ENCODE results near the gene OGT.

The OGT gene

GRCh38 chrX:71540801-71541200 is 7.9 kb downstream of the OGT start:
- Histone ChIP-seq H3K4me3 (no peak overlapping the region), H3K27ac (no peak overlapping the region)
- TF ChIP-seq, protein P1, sequence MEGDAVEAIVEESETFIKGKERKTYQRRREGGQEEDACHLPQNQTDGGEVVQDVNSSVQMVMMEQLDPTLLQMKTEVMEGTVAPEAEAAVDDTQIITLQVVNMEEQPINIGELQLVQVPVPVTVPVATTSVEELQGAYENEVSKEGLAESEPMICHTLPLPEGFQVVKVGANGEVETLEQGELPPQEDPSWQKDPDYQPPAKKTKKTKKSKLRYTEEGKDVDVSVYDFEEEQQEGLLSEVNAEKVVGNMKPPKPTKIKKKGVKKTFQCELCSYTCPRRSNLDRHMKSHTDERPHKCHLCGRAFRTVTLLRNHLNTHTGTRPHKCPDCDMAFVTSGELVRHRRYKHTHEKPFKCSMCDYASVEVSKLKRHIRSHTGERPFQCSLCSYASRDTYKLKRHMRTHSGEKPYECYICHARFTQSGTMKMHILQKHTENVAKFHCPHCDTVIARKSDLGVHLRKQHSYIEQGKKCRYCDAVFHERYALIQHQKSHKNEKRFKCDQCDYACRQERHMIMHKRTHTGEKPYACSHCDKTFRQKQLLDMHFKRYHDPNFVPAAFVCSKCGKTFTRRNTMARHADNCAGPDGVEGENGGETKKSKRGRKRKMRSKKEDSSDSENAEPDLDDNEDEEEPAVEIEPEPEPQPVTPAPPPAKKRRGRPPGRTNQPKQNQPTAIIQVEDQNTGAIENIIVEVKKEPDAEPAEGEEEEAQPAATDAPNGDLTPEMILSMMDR (IDR thresholded peaks at IDR 0.05): no peak
- DNase-seq (ENCODE audit: low spot score): no peak

GRCh38 chrX:71541210-71542022 is 8.5 kb downstream of the OGT start:
- no peak for DNase-seq (ENCODE audit: low spot score)
- TF ChIP-seq, protein P1 (IDR thresholded peaks at IDR 0.05): no peak
- H3K27ac ChIP-seq: peak overlapping the region in 1 of 2 donors; percentile 5
- H3K4me3 ChIP-seq: peak overlapping the region; percentile 3

DNA sequence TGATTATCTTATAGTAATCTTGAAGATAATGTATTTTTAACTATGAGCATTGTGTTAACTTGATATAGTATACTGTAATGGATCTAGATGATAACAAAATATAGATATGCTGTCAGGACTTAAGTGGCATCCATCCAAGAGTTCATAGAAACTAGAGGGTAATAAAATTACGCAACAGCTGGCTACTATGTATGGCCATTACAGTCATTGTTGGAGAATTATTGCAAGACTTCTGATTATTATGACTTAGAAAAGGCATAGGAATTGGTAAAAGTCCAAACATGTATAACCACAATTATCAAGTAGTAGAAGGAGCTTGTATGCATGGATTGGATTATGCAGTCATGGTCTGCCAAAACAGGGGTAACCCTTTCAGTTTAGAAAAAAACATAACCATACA is 9.5 kb downstream of the OGT start:
- no peak for DNase-seq (ENCODE audit: low spot score)
- peak overlapping the region; percentile 13 for H3K4me3 ChIP-seq
- H3K27ac ChIP-seq: peak overlapping the region in 1 of 2 donors; percentile 70
- TF ChIP-seq, protein P1 (IDR thresholded peaks at IDR 0.05): no peak

GRCh38 chrX:71542825-71543224 is 9.9 kb downstream of the OGT start:
- H3K27ac ChIP-seq: peak overlapping the region; percentile 6 to 70
- TF ChIP-seq, protein P1 (IDR thresholded peaks at IDR 0.05): no peak
- DNase-seq (ENCODE audit: low spot score): no peak
- peak overlapping the region; percentile 33 for H3K4me3 ChIP-seq

DNA sequence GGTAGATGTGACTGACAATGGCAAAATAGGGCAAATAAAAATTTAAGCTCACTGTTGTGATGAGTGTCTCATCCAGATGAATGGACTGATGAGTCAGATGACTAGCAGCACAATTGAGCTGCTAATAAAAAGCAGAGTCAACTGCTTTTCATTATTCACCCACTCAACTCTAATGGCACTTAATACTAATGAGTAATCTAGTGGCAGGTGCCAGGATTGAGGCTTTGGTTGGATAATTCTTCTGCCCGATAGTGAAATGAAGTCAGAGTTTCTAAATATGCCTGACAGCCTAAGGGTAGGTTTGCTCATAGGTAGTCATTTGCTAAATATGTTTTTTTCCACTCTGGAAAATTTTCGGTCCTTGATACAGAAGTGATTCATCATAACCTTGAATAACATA is 10.4 kb downstream of the OGT start:
- H3K27ac ChIP-seq: peak overlapping the region; percentile 6 to 70
- no peak for DNase-seq (ENCODE audit: low spot score)
- TF ChIP-seq, protein P1 (IDR thresholded peaks at IDR 0.05): no peak
- peak overlapping the region; percentile 33 for H3K4me3 ChIP-seq

DNA sequence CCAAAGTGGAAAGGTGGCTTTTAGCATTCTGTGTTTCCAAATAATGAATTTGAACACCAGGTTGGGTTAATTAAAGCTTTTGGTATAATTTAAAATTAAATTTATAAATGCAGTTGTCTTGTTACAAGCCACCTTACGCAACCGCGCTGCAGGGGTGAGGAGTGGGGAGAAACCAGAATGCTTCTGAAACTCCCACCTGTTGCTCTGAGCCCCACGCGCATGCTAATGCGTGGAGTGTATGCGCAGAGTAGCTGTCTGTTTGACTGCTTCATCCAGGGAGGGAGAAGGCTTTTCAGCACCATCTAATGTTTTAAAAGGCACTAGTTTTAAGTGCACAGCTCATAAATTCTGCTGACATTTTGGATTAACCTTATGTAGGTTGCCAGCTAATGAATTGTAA is 12.5 kb downstream of the OGT start:
- DNase-seq (ENCODE audit: low spot score): no peak
- Histone ChIP-seq H3K4me3 (no peak overlapping the region), H3K27ac (no peak overlapping the region)
- TF ChIP-seq, protein P1 (IDR thresholded peaks at IDR 0.05): no peak

DNA sequence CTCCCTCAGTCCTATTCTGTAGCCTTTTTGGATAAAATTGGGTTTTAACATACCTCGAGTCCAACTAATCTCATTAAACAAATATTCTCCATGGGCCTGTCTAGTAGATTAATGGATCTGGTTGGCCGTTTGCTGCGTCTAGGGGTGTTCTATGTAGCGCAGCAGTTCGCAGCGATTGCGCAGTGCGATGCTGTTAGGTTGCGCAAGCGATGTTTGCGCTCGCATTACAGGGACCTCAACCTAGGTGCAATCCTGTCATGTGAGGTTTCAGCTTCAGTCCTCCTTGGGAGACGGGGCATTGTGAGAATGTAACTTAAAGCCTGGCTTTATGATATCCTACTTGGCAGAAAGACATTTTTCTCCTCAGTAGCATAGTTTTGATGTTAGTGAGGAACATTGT is 14.0 kb downstream of the OGT start:
- no peak for DNase-seq (ENCODE audit: low spot score)
- no peak overlapping the region for H3K4me3 ChIP-seq
- TF ChIP-seq, protein P1 (IDR thresholded peaks at IDR 0.05): no peak
- H3K27ac ChIP-seq: no peak overlapping the region
